ENCODE measurements around the gene ZNF609.
"Not testable (repeated sequence)": the region's sequence is repeated elsewhere in the genome, so short reads cannot be mapped to it uniquely, and the experiment has no call there.

ZNF609 gene

GRCh38 chr15:64630396-64631107, 170.2 kb downstream of the ZNF609 start:
- TF ChIP-seq CTCF (IDR thresholded peaks at IDR 0.05; ENCODE audit: insufficient read depth, missing control alignments): no peak
- FAIRE-seq (no peak), DNase-seq (ENCODE audit: insufficient read length, low spot score) (no peak)

DNA sequence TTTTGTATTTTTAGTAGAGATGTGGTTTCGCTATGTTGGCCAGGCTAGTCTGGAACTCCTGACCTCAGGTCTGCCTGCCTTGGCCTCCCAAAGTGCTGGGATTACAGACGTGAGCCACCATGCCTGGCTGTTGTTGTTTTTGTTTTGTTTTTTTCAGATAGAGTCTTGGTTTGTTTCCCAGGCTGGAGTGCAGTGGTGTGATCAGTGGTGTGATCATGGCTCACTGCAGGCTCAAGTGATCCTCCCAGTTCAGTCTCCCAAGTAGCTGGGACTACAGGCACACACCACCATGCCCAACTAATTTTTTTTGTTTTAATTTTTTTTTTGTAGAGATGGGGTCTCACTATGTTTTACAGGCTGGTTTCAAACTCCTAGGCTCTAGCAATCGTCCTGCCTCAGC, 172.3 kb downstream of the ZNF609 start:
- FAIRE-seq; DNase-seq (ENCODE audit: insufficient read length, low spot score): not testable (repeated sequence)

- no peak for DNase-seq (ENCODE audit: insufficient read length, low spot score)
- no peak for TF ChIP-seq CTCF (IDR thresholded peaks at IDR 0.05; ENCODE audit: insufficient read depth, missing control alignments)
- no peak for FAIRE-seq
These were observed 173.0 kb downstream of the ZNF609 start for GRCh38 chr15:64633332-64633731.

GRCh38 chr15:64634027-64634426, 173.6 kb downstream of the ZNF609 start:
- no peak for DNase-seq (ENCODE audit: insufficient read length, low spot score)
- no peak for FAIRE-seq
- no peak for TF ChIP-seq CTCF (IDR thresholded peaks at IDR 0.05; ENCODE audit: insufficient read depth, missing control alignments)

- FAIRE-seq (no peak), DNase-seq (ENCODE audit: insufficient read length, low spot score) (no peak)
- TF ChIP-seq CTCF (IDR thresholded peaks at IDR 0.05; ENCODE audit: insufficient read depth, missing control alignments): no peak
These were observed 174.5 kb downstream of the ZNF609 start for GRCh38 chr15:64634576-64635498.

- no peak for TF ChIP-seq CTCF (IDR thresholded peaks at IDR 0.05; ENCODE audit: insufficient read depth, missing control alignments)
- FAIRE-seq: no peak
- no peak for DNase-seq (ENCODE audit: insufficient read length, low spot score)
These were observed 175.4 kb downstream of the ZNF609 start for GRCh38 chr15:64635499-64636495.

DNA sequence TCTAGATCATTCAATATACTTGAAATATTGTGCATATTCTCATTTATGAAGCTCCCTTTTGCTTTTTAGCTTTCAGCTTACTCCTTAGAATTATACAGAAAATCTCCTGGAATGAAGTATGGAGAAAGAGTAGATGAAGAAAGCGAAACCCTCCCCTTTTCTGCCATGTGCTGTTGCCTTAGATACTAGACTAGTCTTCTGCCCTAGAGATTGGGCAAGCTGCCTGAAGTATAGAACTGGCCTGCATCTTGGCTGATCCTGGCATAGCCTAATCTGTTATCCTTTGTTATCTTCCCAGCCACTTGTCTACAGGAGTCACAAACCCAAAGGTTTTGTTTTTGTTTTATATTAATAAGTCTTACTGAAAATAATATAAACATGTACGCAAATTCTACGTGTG, 176.2 kb downstream of the ZNF609 start:
- no peak for TF ChIP-seq CTCF (IDR thresholded peaks at IDR 0.05; ENCODE audit: insufficient read depth, missing control alignments)
- no peak for DNase-seq (ENCODE audit: insufficient read length, low spot score)
- no peak for FAIRE-seq
